HepG2 (cell line): ENCODE results near the gene SETD7. TPM values are rescaled to one million over a fixed set of nuclear protein-coding genes. Genes with fewer than 3 reads are reported as not detected.

Source experiments
- ATAC-seq: fragments of 200-7000 bp; cut with Tn5 transposase; 3 replicates; pipeline ENCODE4 v1.9.1; 2020; ENCODE audit warnings: mild to moderate bottlenecking, moderate library complexity
- BruUV-seq: library from RNA; stranded (reverse); fragments of 400-500 nt; replicated peaks from 2 replicates; lab custom pipeline; 2021; lab: Mats Ljungman, UMichigan
- CTCF ChIA-PET: fragments of 300-600 bp; formaldehyde crosslinking; extraction: SDS; loops from one replicate; lab custom pipeline; 2021; ENCODE audit warnings: low total read pairs, inconsistent platforms, low intra/inter-chr PET ratio; lab: Yijun Ruan, JAX
- POLR2A ChIA-PET: fragments of 350-600 bp; sonication (Branson Sonifier 250); formaldehyde crosslinking; loops from one replicate; lab custom pipeline; 2020; ENCODE audit warnings: antibody characterized with exemption, inconsistent platforms; lab: Yijun Ruan, JAX
- DNase-seq: peaks from one replicate; pipeline ENCODE4 v3.0.0-alpha.2; 2015; ENCODE audit warnings: low spot score
- FAIRE-seq: peaks from 3 replicates; lab custom pipeline; 2011; peaks lifted over from hg19 to GRCh38; lab: Jason Lieb, UNC
- H2AFZ ChIP-seq: one replicate; pipeline ENCODE4 v1.6.1; 2011; ENCODE audit warnings: low read length, inconsistent platforms
- H3K27ac ChIP-seq: fragments of 300-600 bp; 3 replicates; pipeline ENCODE4 v1.8.0; 2011; ENCODE audit warnings: mixed run types, mild to moderate bottlenecking, mixed read lengths, low read length, inconsistent platforms; ENCODE audit not compliant: insufficient read depth; ENCODE audit errors: extremely low read length
- H3K27me3 ChIP-seq, 2 experiments: fragments of 200-600 bp in 1 of 2; 2 replicates in 1 of 2; 3 replicates in 1 of 2; pipeline versions ENCODE4 v1.6.0 to v1.8.0; 2011; ENCODE audit warnings: low read length in 2 of 2, mild to moderate bottlenecking in 2 of 2, moderate library complexity in 2 of 2, inconsistent platforms in 1 of 2; ENCODE audit not compliant: insufficient read depth in 2 of 2, control insufficient read depth in 1 of 2
- H3K36me3 ChIP-seq, 2 experiments: fragments of 200-600 bp in 1 of 2; replicated peaks in 1 of 2; 2 replicates in 1 of 2; 3 replicates in 1 of 2; pipeline versions ENCODE4 v1.5.1 to v1.8.0; 2011; ENCODE audit warnings: low read length in 2 of 2, inconsistent platforms in 1 of 2; ENCODE audit not compliant: insufficient read depth in 2 of 2, control insufficient read depth in 1 of 2
- H3K4me1 ChIP-seq: 2 replicates; pipeline ENCODE4 v1.5.1; 2012; ENCODE audit warnings: low read length, inconsistent platforms; ENCODE audit not compliant: insufficient read depth
- H3K4me2 ChIP-seq: 2 replicates; pipeline ENCODE4 v1.6.0; 2011; ENCODE audit warnings: low read depth, low read length, inconsistent platforms
- H3K4me3 ChIP-seq, 3 experiments: fragments of 200-600 bp in 1 of 3; sonication (generic), shearing (Covaris generic) in 1 of 3; replicated peaks in 1 of 3; 2 replicates each; pipeline ENCODE4 v1.5.1; 2011 to 2016; ENCODE audit warnings: low read length in 3 of 3, inconsistent platforms in 2 of 3, low read depth in 2 of 3, mild to moderate bottlenecking in 2 of 3, control low read depth in 1 of 3, mixed read lengths in 1 of 3; ENCODE audit not compliant: insufficient read depth in 1 of 3
- H3K79me2 ChIP-seq: one replicate; pipeline ENCODE4 v1.6.1; 2011; ENCODE audit warnings: low read length, inconsistent platforms; ENCODE audit not compliant: insufficient read depth
- H3K9ac ChIP-seq: 2 replicates; pipeline ENCODE4 v1.6.0; 2011; ENCODE audit warnings: mild to moderate bottlenecking, low read depth, low read length, inconsistent platforms; ENCODE audit not compliant: insufficient read depth
- H3K9me3 ChIP-seq: 2 replicates; pipeline ENCODE4 v1.5.1; 2012; ENCODE audit warnings: mild to moderate bottlenecking, low read length
- H4K20me1 ChIP-seq: 2 replicates; pipeline ENCODE4 v1.6.0; 2011; ENCODE audit warnings: inconsistent platforms, mild to moderate bottlenecking, low read length, moderate library complexity; ENCODE audit not compliant: insufficient read depth
- HNF4A ChIP-seq: sonication (generic); formaldehyde crosslinking; IDR thresholded peaks from 2 replicates; pipeline ENCODE4 v1.4.0; 2020; ENCODE audit warnings: missing genetic modification reagents
- HOXA5 ChIP-seq: sonication (generic); formaldehyde crosslinking; IDR thresholded peaks from 2 replicates; pipeline ENCODE4 v1.4.0; 2020; ENCODE audit warnings: missing genetic modification reagents
- MAFF ChIP-seq: IDR thresholded peaks from 2 replicates; pipeline ENCODE4 v1.6.1; 2011; ENCODE audit warnings: low read depth, low read length, improper control_type of control experiment
- MAFK ChIP-seq, 2 experiments: IDR thresholded peaks in 1 of 2; conservative IDR thresholded peaks in 1 of 2; 2 replicates each; pipeline ENCODE4 v1.6.1; 2011; ENCODE audit warnings: improper control_type of control experiment in 2 of 2, low read length in 2 of 2
- SAFB2 ChIP-seq: sonication (generic); formaldehyde crosslinking; IDR thresholded peaks from 2 replicates; pipeline ENCODE4 v1.5.1; 2020; ENCODE audit warnings: missing genetic modification reagents, low read depth, mild to moderate bottlenecking, borderline replicate concordance
- SRY ChIP-seq: sonication (generic); formaldehyde crosslinking; IDR thresholded peaks from 2 replicates; pipeline ENCODE4 v1.8.0; 2022; ENCODE audit warnings: mild to moderate bottlenecking, missing genetic modification reagents
- SYNCRIP ChIP-seq: fragments of 200-400 bp; formaldehyde crosslinking; IDR thresholded peaks from 2 replicates; pipeline ENCODE4 v1.6.1; 2018; ENCODE audit warnings: mild to moderate bottlenecking, low read depth, low read length; ENCODE audit not compliant: insufficient read depth
- ZSCAN29 ChIP-seq: sonication (generic); formaldehyde crosslinking; conservative IDR thresholded peaks from 2 replicates; pipeline ENCODE4 v1.4.0; 2020; ENCODE audit warnings: mild to moderate bottlenecking, missing genetic modification reagents
- WGBS: methylation state at CpG from one replicate; pipeline ENCODE4 v1.1.6; 2017; ENCODE audit warnings: low lambda C conversion rate; 5-methylcytosine and 5-hydroxymethylcytosine counted together
- in situ Hi-C: cut with HindIII; loops from 2 replicates; pipeline ENCODE4 v1.10.0; 2017; ENCODE audit warnings: low pct_unique_long_range_greater_than_20kb; ENCODE audit not compliant: extremely low pct_ligation_motif_present
- intact Hi-C: fragments of 100-400 bp; cut with micrococcal nuclease; formaldehyde crosslinking; loops from one replicate; pipeline ENCODE4 v1.10.0; 2022; ENCODE audit not compliant: unreplicated experiment
- polyA plus RNA-seq, 8 experiments: library from polyadenylated mRNA; depleted of rRNA in 3 of 8; stranded (reverse) in 7 of 8; unstranded in 1 of 8; fragments of >200 nt; fragmentation: Illumina TruSeq in 4 of 8; extraction: Trizol in 4 of 8; gene quantifications; 2 replicates each; pipeline versions ENCODE4 v1.2.1 to v1.2.3, GENCODE V29; 2011 to 2016; ENCODE audit warnings: low read depth in 4 of 8, missing spikeins in 1 of 8, mixed read lengths in 1 of 8; ENCODE audit not compliant: insufficient read depth in 1 of 8
- total RNA-seq, 5 experiments: library from RNA; depleted of rRNA; stranded (reverse); fragments of >200 nt; fragmentation: Illumina TruSeq; extraction: Trizol; gene quantifications; 2 replicates each; pipeline ENCODE4 v1.2.3, GENCODE V29; 2016; ENCODE audit warnings: low read depth in 1 of 5

The SETD7 gene
- total and polyA plus RNA-seq, 2 of the 13 experiments (the other 11 are each of a cell fraction or from before 2014, with no cell fraction given) = 0.08 to 0.22 TPM

- TF ChIP-seq SYNCRIP = no peak
Measured at GRCh38 chr4:139481465-139481864, 74.6 kb downstream of the SETD7 start (continued).

GRCh38 chr4:139476363-139476762 lies 79.7 kb downstream of the SETD7 start:
- H3K4me3 ChIP-seq = no peak overlapping the region
- H3K9me3 ChIP-seq = peaks cover 6% of the 10 kb centered on the region; the same call in 1 of the 2 replicates
- no peaks in the 10 kb centered on the region; a peak in 1 of 5 replicates for H3K27me3 ChIP-seq
- ATAC-seq = no peak
- no peak overlapping the region for H2AFZ ChIP-seq
- TF ChIP-seq SRY (CRISPR knock-in tag) = no peak
- no peak for TF ChIP-seq HOXA5 (CRISPR knock-in tag)
- peaks cover 5 to 17% of the 10 kb centered on the region in 2 experiments for H3K36me3 ChIP-seq
- ChIA-PET CTCF (no interaction called here), POLR2A (no interaction called here)
- no peak overlapping the region for H3K27ac ChIP-seq
- DNase-seq = no peak
- no peak for FAIRE-seq
- H3K9ac ChIP-seq = no peak overlapping the region
- 98% methylated on average over 4 of the region's 4 CpGs for WGBS
- no peaks in the 10 kb centered on the region for H3K79me2 ChIP-seq
- no peaks in the 10 kb centered on the region for H4K20me1 ChIP-seq
- no peak overlapping the region for H3K4me2 ChIP-seq
- 0 out of 2 replicates have a peak, but pooled peaks cover 1% of the 10 kb centered on the region for H3K4me1 ChIP-seq
- in situ Hi-C loops (no loop called here), intact Hi-C loops (no loop called here)
- BruUV-seq = no TSS peak

GRCh38 chr4:139472852-139473251 lies 83.2 kb downstream of the SETD7 start:
- CTCF ChIA-PET = no interaction called here
- no TSS peak for BruUV-seq
- in situ Hi-C loops = no loop called here
- POLR2A ChIA-PET = no interaction called here
- H4K20me1 ChIP-seq = no peaks in the 10 kb centered on the region; the same call in 1 of the 2 replicates
- H3K4me3 ChIP-seq = no peak overlapping the region
- no peak for FAIRE-seq
- H3K27ac ChIP-seq = no peak overlapping the region
- no peak overlapping the region for H2AFZ ChIP-seq
- intact Hi-C loops = no loop called here
- H3K9me3 ChIP-seq = peaks cover 6% of the 10 kb centered on the region; the same call in 1 of the 2 replicates
- peaks cover 33% of the 10 kb centered on the region for H3K79me2 ChIP-seq
- TF ChIP-seq SAFB2 (CRISPR knock-in tag) (no peak), MAFK (conservative IDR thresholded peaks at IDR 0.05 in 1 of 2, IDR thresholded peaks at IDR 0.05 in 1 of 2; ENCODE audit: low read length in 2 of 2) (peak; percentile 70 to 84), HNF4A (CRISPR knock-in tag) (no peak), MAFF (peak; percentile 84), ZSCAN29 (CRISPR knock-in tag) (no peak)
- H3K27me3 ChIP-seq = no peaks in the 10 kb centered on the region; a peak in 1 of 5 replicates
- 91% methylated on average over 3 of the region's 3 CpGs for WGBS
- no peak overlapping the region for H3K9ac ChIP-seq
- no peak for DNase-seq
- peaks cover 5 to 17% of the 10 kb centered on the region in 2 experiments for H3K36me3 ChIP-seq
- peaks cover 20% of the 10 kb centered on the region for H3K4me1 ChIP-seq
- H3K4me2 ChIP-seq = no peak overlapping the region
- no peak for ATAC-seq
